Activated naive CD4-positive, alpha-beta T cell (primary cell): ENCODE measurements around the gene MAP2K1.
"Not testable (repeated sequence)": the region's sequence is repeated elsewhere in the genome, so short reads cannot be mapped to it uniquely, and the experiment has no call there.

Experiments
- DNase-seq, 4 experiments: peaks; one replicate each; lab custom pipeline; 2025; lab: John Stamatoyannopoulos, UW

The MAP2K1 gene

DNA sequence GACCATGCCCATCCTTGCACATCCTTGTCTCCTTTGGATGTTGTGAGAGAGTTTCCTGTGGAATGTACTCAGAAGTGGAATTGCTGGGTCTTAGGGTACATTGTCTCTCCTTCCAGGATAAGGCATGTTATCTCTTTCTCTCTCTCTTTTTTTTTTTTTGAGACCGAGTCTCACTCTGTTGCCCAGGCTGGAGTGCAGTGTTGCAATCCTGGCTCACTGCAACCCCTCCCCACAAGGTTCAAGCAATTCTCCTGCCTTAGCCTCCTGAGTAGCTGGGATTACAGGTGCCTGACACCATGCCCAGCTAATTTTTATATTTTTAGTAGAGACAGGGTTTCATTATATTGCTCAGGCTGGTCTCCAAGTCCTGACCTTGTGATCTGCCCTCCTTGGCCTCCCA, 6.3 kb downstream of the MAP2K1 start:
- DNase-seq, result not testable (repeated sequence)

DNA sequence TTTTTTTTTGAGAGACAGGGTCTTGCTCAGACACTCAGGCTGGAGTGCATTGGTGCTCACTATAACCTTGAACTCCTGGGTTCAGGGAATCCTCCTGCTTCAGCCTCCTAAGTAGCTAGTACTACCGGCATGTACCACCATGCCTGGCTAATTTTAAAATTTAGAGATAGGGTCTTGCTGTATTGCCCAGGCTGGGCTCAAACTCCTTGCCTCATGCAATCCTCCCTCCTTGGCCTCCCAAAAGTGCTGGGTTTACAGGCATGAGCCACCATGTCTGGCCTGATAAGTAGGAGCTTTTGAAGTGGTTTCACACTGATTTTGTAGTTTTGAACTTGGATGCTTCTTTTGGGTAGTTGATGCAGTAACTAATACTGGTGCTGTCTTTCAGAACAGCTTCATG, 7.8 kb downstream of the MAP2K1 start:
- no peak for DNase-seq

DNA sequence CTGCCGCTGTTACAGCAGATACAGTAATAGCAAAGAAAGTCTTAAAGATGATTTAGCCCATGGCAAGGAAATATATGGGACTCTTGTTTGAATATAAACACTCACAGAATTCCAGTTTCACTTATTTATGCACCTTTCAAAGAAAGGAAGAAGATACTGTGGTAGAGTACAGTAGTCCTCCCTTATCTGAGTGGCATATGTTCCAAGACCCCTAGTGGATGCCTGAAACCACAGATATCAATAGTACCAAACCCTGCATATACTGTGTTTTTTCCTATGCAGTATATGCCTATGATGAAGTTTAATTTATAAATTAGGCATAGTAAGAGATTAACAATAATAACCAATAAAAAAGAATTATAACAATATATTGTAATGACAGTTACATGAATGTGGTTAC, 8.2 kb downstream of the MAP2K1 start:
- no peak for DNase-seq

DNA sequence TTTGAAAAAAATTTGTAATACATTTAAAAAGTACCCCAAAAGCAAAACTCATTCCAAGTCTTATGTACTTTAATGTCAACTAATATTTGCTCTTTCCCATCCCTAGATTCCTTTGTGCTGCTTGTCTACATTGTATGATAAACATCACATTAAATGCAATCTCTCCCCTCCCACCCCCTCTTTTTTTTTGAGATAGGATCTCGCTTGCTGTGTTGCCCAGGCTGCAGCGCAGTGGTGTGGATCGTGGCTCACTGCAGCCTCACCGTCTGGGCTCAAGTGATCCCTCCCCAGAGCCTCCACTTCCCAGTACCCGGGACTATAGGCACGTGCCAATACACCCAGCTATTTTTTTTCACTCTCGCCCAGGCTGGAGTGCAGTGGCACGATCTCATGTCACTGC, 12.6 kb downstream of the MAP2K1 start:
- no peak for DNase-seq

DNA sequence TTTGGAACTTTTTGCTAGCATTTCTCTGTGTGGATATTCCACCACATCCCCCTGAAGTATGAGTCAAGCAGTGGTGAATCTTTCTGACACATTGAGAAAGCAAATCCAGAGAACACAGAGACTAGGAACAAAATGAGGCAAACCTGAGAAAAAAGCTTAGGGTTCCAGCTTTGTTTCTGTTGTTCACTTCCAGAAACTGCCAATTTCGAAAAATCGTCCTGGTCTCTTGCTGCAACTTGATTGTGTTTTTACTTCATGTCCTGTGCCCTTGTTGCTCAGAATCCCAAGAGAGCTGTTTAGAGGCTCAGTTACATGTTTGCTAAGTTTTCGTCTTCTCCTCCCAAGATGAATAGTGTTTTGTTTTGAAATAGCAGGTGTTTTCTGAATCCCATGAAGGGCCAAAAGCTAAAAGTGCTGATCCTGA, 13.7 kb downstream of the MAP2K1 start:
- no peak for DNase-seq

DNA sequence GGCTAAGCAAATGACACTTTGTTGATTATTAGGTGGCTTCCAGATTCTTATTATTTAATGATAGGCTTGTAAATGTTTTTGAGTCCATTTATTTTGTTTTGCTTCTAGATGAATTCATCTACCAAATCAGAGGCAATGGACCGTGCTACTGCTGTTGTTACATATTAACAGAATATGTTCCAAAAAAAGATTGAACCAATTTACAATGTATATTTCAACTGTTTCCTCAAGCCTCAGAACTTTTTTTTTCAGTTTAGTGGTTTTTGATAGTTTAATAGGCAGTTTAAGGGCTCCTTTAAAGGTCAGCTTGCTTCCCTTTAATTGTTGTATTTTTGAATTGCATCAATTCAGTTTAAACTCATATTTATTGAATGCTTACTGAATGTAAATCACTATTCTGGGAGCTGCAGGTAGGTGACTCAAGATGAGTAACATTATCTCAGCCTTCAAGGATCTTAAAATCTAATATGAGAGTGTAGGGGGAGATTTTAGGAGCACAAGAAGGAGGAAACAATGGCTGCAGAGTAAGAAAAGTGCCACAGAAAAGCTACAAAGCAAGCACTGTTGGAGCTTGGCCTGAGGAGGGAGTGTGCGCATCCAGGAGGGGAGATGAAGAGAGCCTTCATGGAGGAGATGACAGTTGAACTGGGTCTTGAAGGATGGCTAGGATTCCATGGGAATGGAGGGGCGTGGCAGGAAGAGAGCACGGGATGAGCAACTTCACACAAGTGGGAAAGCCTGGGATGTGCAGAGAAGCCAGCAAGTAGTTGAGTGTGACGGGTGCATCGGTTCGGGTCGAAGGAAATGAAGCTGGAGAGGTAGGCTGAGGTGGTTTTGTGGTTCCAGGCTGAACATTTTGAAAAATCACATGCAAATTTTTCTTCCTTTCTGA, 14.7 kb downstream of the MAP2K1 start:
- no peak for DNase-seq

DNA sequence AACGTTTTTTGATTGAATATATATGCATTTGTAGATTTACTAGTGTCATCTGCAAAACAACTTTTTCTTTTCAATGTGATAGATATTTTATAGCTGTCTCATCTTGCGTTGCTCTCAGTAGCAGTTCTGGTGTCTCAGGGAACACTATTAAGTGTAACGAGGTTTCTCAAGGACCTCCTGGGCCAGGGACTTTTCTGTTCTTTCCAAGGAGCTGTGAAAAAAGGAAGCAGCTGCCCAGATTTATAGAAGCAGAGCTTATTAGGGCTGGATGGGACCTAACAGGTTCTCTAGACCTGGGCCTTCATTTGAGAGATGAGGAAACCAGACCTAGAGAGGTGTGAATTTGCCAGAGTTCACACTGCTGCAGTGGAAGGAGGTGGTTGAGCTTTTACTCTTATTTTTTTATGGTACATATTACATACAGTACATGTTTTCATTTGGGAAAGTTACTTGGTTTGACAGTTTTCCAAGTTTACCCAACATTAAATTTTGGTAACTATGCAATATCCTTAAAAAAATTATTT, 16.1 kb downstream of the MAP2K1 start:
- DNase-seq, result no peak

DNA sequence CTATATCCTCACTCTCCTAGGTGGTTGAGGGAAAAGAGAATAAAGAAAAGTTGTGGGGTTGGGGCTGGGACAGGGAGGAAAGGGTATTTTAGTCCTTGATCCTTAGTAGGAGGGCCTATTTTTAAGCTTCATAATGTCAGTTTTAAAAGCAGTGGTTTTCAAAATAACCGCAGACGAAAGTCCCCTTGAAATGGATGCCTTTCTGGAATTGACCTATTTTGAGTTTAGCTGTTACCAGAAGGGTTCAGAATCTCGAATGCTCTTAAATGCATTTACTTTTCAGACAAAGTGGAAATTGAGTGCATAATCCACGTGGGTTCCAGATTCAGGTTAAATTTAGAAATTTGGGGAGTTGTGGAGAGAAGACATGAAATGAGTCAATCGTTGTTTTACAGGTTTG, 16.6 kb downstream of the MAP2K1 start:
- DNase-seq, result no peak

DNA sequence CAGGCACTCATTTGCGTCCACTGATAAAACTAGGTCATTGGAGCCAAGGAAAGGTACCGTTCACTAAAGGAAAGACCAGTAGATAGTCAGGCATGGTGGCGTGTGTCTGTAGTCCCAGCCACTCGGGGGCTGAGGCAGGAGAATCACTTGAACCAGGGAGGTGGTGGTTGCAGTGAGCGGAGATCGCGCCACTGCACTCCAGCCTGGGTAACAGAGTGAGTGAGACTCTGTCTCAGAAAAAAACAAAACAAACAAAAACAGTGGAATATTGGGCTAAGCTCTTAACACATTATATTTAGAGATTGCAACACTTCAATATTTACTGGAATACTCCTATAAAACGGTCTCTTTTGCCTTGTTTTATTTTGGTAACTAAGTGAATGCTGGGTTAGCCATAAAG, 17.4 kb downstream of the MAP2K1 start:
- no peak for DNase-seq

DNA sequence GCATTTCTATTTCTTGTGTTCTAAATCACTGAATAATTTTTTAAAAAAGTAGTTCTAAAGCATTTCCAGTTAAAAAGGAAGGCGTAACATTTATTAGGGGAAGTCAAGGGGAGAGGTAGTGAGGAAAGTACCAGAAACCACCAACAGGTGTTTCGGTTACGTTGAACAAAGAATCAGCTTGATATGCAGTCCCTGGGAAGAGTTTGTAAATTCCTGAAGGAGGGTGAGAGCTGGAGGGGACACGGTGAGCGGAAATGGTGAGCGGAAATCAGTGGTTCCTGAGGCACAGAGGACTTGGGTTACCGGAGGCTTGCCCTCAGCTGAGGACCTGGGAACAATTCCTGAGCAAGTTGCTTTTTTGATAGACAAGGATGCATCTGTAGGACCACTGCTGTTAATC, 17.8 kb downstream of the MAP2K1 start:
- DNase-seq, result no peak

DNA sequence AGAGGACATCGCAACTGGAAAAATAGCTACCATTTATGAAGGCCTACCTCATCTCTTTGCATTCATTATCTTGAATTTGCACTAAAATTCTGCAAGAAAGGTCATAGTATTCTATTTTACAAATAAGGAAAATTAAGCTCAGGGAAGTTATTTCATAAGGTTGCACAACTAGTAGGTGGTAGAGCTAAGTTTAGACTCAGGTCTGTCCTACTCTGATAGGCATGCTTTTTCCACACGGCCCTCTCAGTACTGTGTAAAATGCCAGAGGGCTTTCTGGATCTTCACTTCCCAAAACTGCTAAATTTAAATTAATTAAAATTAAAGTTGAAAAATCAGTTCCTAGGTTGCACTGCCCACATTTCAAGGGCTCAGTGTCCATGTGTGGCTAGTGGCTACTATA, 18.3 kb downstream of the MAP2K1 start:
- no peak for DNase-seq

DNA sequence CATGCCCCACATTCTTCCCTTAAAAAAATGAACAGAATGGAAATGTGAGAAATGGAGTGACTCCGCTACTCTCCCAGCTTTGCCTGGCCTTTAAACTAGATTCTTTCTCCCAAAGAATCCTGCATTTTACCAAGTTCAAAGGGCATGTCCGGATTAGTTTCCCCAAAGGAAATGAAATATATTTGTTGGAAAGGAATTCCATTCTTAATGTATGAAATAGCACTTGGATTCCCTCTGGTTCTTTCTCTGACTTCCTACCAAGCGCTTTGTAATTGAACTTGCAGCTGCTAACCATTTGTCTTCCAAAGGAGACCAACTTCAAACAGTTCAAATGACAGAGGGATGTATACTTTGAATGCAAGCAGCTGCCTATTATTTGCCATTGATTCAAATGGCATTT, 18.9 kb downstream of the MAP2K1 start:
- DNase-seq, result no peak

DNA sequence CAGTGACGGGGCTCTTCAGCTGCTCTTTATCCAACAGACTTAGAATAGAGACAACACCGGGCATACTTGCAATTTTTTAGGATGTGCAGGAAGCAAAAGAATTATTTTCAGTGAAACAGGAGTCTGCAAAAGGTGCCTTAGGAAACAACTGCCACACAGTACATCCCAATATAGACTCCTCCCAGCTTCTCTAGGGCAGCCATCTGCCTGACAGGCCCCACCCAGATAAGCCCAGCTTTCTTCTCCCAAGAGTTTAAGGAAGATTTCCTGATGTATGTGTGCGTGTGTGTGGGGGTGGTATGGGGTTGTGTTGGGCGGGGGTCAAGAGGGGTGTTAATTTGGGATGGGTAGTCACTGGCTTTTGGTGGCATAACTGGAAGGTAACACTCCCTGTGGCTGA, 21.5 kb downstream of the MAP2K1 start:
- no peak for DNase-seq

DNA sequence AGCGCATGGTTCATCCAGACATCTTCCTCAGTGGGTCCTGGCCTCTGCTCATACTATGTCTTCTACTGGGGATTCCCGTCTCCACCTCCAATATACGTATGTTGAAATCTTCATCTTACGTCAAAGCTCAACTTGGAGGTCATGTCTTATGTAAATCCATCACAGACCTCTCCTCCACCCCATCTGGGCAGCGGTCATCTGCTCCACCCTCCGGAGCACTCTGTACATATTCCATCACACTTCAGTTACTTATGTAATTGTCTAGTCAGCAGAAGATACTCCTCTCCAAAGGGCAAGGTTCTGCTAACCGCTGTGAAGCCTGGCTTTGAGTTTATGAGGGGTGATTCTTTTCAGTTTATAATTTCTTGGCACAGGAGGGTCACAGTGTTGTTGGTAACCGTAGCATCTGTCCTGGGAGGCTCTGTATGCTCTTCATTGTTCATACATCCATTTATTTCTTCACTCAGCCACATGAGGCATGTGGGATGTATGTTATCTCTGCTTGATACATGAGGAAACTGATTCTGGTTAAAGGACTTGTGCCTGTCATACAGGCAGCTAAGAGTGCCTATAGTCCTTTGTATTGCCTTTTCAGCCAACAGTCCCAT, 22.1 kb downstream of the MAP2K1 start:
- no peak for DNase-seq

DNA sequence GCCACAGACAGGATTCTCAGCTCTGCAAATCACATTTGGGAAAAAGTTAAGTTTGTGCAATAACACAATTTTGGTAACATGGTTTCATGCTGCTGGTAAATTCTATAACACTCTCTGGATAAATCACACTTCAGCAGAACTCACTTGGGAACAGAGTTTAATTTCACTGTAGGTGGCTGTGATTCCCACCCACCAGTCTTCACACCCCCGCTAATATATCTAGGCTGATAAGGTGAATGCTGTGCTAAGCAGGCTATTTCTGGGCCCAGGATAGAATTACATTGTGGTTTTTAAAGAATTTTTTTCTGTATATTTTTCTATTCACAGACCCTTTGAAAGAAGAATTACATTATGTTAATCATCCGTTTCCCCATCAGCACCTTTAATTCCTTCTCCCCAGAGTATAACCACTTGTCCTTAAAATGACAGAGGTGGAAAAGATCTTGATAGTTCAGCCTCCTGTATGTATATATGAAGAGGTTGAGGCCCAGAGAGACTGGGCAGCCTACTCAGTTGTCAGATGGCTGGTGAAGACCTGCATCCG, 22.9 kb downstream of the MAP2K1 start:
- no peak for DNase-seq

DNA sequence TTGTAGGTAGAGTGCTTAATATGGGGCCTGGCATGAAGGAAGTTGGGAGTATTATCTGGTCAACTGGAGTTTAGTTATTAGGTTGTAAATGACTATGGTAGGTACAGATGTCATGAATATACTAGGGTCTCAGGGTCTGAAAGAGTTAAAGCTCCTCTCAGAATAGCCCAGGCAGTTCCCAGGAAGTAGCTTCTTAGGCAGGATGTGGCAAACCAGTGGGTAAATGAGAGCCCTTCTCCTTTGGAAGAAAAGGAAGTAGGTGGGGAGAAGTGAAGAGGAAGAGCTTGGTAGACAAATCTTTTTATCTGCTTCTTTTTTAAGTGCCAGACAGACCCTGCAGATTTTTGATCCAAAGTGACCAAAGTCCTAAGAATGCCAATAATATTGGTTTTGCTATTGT, 24.5 kb downstream of the MAP2K1 start:
- no peak for DNase-seq

DNA sequence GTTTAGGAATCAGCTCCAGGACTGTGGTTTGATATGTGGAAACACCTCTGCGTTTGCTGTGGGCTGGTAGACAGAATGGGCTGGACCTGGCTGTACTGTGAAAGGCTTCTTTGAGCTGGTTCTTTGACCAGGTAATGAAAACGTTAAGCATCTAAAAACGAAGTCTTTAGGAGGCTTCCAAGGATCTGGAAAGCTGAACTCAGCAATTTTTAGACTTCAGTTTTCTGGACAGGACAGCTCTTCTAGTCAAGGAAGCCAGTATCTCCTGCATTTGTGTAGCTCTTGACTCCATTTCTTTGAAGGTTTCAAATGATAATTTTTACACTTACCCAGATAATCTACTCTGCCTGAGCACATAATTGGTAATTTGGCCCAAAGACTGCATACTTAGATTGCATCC, 25.5 kb downstream of the MAP2K1 start:
- DNase-seq, result no peak

DNA sequence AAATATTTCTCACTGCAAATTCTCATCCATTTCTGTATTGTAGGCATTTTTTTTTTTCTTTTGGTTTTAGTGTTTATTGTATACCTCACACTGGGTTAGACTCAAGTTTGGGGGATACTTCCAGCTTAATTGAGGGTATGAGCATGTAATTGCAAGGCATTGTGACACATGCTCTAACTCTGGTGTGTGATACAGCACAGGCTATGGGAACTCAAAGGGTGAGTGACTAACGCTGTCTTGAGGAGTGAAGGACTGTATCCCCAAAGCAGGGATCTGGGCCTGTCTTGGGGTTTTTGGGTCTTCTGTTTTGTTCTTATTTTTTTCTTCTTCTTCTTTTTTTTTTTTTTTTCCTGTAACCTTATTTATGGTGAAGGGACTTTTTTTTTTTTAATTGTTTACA, 26.9 kb downstream of the MAP2K1 start:
- DNase-seq, result no peak

DNA sequence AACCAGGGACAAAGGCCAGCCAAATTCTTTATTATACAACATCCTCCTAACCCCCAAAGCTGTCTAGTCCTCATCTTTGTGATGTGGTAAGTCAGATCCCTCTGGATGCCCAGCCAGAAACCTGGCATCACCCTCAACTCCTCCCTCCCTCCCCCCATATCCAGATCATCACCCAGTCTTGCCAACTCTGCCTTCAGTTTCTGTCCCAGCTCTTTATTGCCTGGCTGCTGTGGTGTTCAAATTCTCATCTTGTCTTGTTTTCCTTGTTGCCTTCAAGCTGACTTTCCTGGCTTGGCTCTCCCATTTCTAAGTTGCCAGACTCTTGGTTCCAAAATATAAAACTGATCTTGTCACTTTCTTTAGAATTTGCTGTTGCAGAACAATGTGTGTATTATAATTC, 28.6 kb downstream of the MAP2K1 start:
- DNase-seq, result no peak

DNA sequence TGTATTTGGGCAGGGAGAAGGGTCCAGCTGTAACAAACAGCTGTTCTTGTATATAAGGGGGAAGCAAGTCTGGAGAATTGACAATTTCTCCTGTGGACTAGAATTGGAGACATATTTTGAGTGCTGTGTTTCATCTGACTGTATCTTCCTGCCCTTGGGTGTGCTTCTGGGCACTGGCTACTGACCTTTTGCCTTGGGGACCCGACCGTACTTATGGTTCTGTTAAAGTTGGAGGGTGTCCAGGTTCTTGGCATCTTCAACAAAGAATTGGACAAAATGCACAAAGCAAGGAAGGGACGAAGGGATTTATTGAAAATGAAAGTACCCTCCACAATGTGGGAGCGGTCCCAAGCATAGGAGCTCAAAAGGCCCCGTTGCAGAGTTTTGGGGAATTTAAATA, 31.0 kb downstream of the MAP2K1 start:
- DNase-seq, result no peak

DNA sequence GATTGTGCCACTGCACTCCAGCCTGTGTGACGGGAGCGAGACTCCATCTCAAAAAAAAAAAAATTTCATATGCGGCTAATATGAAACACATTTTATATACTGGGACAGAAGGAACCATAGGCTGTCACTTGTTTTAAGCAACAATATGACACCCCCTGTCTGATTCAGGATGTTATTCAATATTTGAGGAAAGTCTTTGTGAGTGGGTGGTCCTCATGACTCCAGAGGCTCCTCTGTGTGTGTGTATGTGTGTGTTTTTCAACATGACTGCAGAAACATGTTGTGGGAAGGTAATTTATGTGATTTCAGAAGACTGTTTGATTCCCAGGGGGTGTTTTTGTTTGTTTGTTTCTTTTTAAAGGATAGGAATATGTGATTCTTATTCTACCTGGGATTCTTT, 32.8 kb downstream of the MAP2K1 start:
- DNase-seq, result no peak

DNA sequence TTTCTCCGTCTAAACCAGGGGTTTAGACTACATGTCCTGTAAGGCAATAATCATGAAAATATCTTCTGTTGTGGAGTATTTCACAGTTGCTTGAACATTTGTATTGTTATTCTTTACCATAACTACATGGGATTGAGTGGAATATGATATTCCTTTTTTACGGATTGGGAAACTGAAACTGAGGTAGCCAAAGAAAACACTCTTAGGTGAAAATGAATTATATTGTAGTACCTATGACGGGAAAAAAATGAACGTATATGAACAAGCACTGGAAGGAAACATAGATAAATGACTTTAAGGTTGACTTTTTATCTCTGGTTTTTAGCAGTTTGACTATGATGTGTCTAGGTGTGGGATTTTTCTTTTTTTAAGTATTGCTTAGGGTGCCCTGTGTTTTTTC, 35.6 kb downstream of the MAP2K1 start:
- no peak for DNase-seq

DNA sequence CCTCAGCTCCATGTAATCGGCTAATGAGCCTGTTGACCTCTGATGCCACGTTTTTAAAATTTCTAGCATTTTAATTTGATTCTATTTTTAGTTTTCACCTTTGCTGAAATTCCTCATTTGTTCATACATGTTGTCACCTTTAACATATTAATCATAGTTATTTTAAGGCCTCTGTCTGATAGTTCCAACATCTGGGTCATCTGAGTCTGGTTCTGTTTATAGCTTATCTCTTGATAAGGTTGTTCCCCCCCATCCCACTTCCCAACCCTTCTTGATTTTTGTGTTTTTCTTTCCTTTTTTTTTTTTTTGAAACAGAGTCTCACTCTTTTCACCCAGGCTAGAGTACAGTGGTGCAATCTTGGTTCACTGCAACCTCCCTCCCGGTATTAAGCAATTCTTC, 36.4 kb downstream of the MAP2K1 start:
- no peak for DNase-seq
